ENCODE results near the gene WAS.

Gene WAS

GRCh38 chrX:48721916-48722315 is 38.3 kb downstream of the WAS start:
- TF ChIP-seq MYC (IDR thresholded peaks at IDR 0.05; ENCODE audit: low read depth, low read length) (no peak), CTCF (IDR thresholded peaks at IDR 0.05; ENCODE audit: low read depth, low read length) (no peak), MAX (IDR thresholded peaks at IDR 0.05; ENCODE audit: low read depth, low read length) (no peak), POLR2A (IDR thresholded peaks at IDR 0.05; ENCODE audit: extremely low read depth, insufficient read length) (no peak)
- no peak for DNase-seq (ENCODE audit: low read depth)
- H3K4me3 ChIP-seq (ENCODE audit: low read depth, low read length): no peak overlapping the region

- H3K4me3 ChIP-seq (ENCODE audit: low read depth, low read length): no peak overlapping the region
- DNase-seq (ENCODE audit: low read depth): no peak
- TF ChIP-seq MAX (IDR thresholded peaks at IDR 0.05; ENCODE audit: low read depth, low read length): no peak
- TF ChIP-seq CTCF (IDR thresholded peaks at IDR 0.05; ENCODE audit: low read depth, low read length): no peak
- no peak for TF ChIP-seq POLR2A (IDR thresholded peaks at IDR 0.05; ENCODE audit: extremely low read depth, insufficient read length)
- no peak for TF ChIP-seq MYC (IDR thresholded peaks at IDR 0.05; ENCODE audit: low read depth, low read length)
Measured at GRCh38 chrX:48726596-48726995, 43.0 kb downstream of the WAS start.

GRCh38 chrX:48728653-48729052 is 45.1 kb downstream of the WAS start:
- no peak for DNase-seq (ENCODE audit: low read depth)
- H3K4me3 ChIP-seq (ENCODE audit: low read depth, low read length): no peak overlapping the region
- no peak for TF ChIP-seq CTCF (IDR thresholded peaks at IDR 0.05; ENCODE audit: low read depth, low read length)
- TF ChIP-seq POLR2A (IDR thresholded peaks at IDR 0.05; ENCODE audit: extremely low read depth, insufficient read length): no peak
- no peak for TF ChIP-seq MYC (IDR thresholded peaks at IDR 0.05; ENCODE audit: low read depth, low read length)
- TF ChIP-seq MAX (IDR thresholded peaks at IDR 0.05; ENCODE audit: low read depth, low read length): no peak

- peak; percentile 6 for DNase-seq (ENCODE audit: low read depth)
- no peak for TF ChIP-seq MAX (IDR thresholded peaks at IDR 0.05; ENCODE audit: low read depth, low read length)
- H3K4me3 ChIP-seq (ENCODE audit: low read depth, low read length): peak overlapping the region; percentile 64
Measured at GRCh38 chrX:48736303-48736702, 52.7 kb downstream of the WAS start.

GRCh38 chrX:48736878-48737212 is 53.2 kb downstream of the WAS start:
- no peak for TF ChIP-seq POLR2A (IDR thresholded peaks at IDR 0.05; ENCODE audit: extremely low read depth, insufficient read length)
- no peak for TF ChIP-seq CTCF (IDR thresholded peaks at IDR 0.05; ENCODE audit: low read depth, low read length)
- TF ChIP-seq MYC (IDR thresholded peaks at IDR 0.05; ENCODE audit: low read depth, low read length): no peak
- no peak for TF ChIP-seq MAX (IDR thresholded peaks at IDR 0.05; ENCODE audit: low read depth, low read length)
- DNase-seq (ENCODE audit: low read depth): no peak
- H3K4me3 ChIP-seq (ENCODE audit: low read depth, low read length): peak overlapping the region; percentile 64

- TF ChIP-seq MYC (IDR thresholded peaks at IDR 0.05; ENCODE audit: low read depth, low read length) (peak; percentile 20; the same call in 1 of the 2 replicates), MAX (IDR thresholded peaks at IDR 0.05; ENCODE audit: low read depth, low read length) (no peak), POLR2A (IDR thresholded peaks at IDR 0.05; ENCODE audit: extremely low read depth, insufficient read length) (peak; percentile 60)
- H3K4me3 ChIP-seq (ENCODE audit: low read depth, low read length): peak overlapping the region; percentile 71
- DNase-seq (ENCODE audit: low read depth): peak; percentile 98
Measured at GRCh38 chrX:48737213-48737938, 53.8 kb downstream of the WAS start.

Measured in NB4 (cell line).